Astrocyte (in vitro differentiated cells and primary cell): ENCODE data around the gene PACRG. TPM values are rescaled to one million over a fixed set of nuclear protein-coding genes. Genes with fewer than 3 reads are reported as not detected.

Experiments used
- DNase-seq: peaks from one replicate; pipeline ENCODE4 v3.0.0-alpha.2; 2010; ENCODE audit warnings: low read depth
- FAIRE-seq: peaks from 2 replicates; lab custom pipeline; 2011; peaks lifted over from hg19 to GRCh38; lab: Jason Lieb, UNC
- H2AFZ ChIP-seq: 2 replicates; pipeline ENCODE4 v1.6.0; 2012; ENCODE audit warnings: low read depth, low read length, inconsistent platforms
- H3K27ac ChIP-seq: 2 replicates; pipeline ENCODE4 v1.5.1; 2011; ENCODE audit warnings: low read depth, low read length, inconsistent platforms
- H3K27me3 ChIP-seq: 2 replicates; pipeline ENCODE4 v1.6.0; 2011; ENCODE audit warnings: low read length, inconsistent platforms; ENCODE audit not compliant: insufficient read depth
- H3K36me3 ChIP-seq: 2 replicates; pipeline ENCODE4 v1.5.1; 2011; ENCODE audit warnings: low read length, inconsistent platforms; ENCODE audit not compliant: insufficient read depth
- H3K4me1 ChIP-seq: 2 replicates; pipeline ENCODE4 v1.5.1; 2011; ENCODE audit warnings: low read length, inconsistent platforms; ENCODE audit not compliant: insufficient read depth
- H3K4me2 ChIP-seq: 2 replicates; pipeline ENCODE4 v1.6.0; 2012; ENCODE audit warnings: low read length, inconsistent platforms
- H3K4me3 ChIP-seq: 2 replicates; pipeline ENCODE4 v1.5.1; 2011; ENCODE audit warnings: low read depth, mild to moderate bottlenecking, low read length, inconsistent platforms; ENCODE audit not compliant: insufficient read depth
- H3K79me2 ChIP-seq: 2 replicates; pipeline ENCODE4 v1.6.0; 2012; ENCODE audit warnings: mild to moderate bottlenecking, low read length, inconsistent platforms; ENCODE audit not compliant: insufficient read depth
- H3K9ac ChIP-seq: 2 replicates; pipeline ENCODE4 v1.6.0; 2012; ENCODE audit warnings: mild to moderate bottlenecking, low read length, inconsistent platforms
- H3K9me3 ChIP-seq: 2 replicates; pipeline ENCODE4 v1.5.1; 2012; ENCODE audit warnings: low read depth, mild to moderate bottlenecking, low read length, inconsistent platforms; ENCODE audit not compliant: insufficient read depth
- H4K20me1 ChIP-seq: 2 replicates; pipeline ENCODE4 v1.6.0; 2012; ENCODE audit warnings: low read length, inconsistent platforms; ENCODE audit not compliant: insufficient read depth
- H3K27ac Mint-ChIP-seq: one replicate; pipeline ENCODE4 v1.8.0; 2021; ENCODE audit warnings: mild to moderate bottlenecking, mixed read lengths; ENCODE audit not compliant: unreplicated experiment
- H3K27me3 Mint-ChIP-seq: one replicate; pipeline ENCODE4 v1.8.0; 2021; ENCODE audit warnings: low read depth, mixed read lengths; ENCODE audit not compliant: unreplicated experiment
- H3K36me3 Mint-ChIP-seq: one replicate; pipeline ENCODE4 v1.8.0; 2021; ENCODE audit warnings: low read depth, mixed read lengths; ENCODE audit not compliant: unreplicated experiment
- H3K4me1 Mint-ChIP-seq: one replicate; pipeline ENCODE4 v1.8.0; 2021; ENCODE audit warnings: low read depth, mixed read lengths; ENCODE audit not compliant: unreplicated experiment
- H3K4me3 Mint-ChIP-seq: one replicate; pipeline ENCODE4 v1.8.0; 2021; ENCODE audit warnings: mild to moderate bottlenecking, moderate library complexity, mixed read lengths; ENCODE audit not compliant: unreplicated experiment
- H3K9me3 Mint-ChIP-seq: one replicate; pipeline ENCODE4 v1.8.0; 2021; ENCODE audit warnings: mild to moderate bottlenecking, mixed read lengths; ENCODE audit not compliant: unreplicated experiment
- EZH2 ChIP-seq: IDR thresholded peaks from 2 replicates; pipeline ENCODE4 v1.6.1; 2012; ENCODE audit warnings: mild to moderate bottlenecking, low read length, inconsistent platforms; ENCODE audit not compliant: insufficient read depth
- total RNA-seq: library from RNA; stranded (reverse); gene quantifications from 2 replicates; pipeline ENCODE4 v1.2.1, GENCODE V29; 2021
- TF ChIP-seq, protein P1 (sequence below): IDR thresholded peaks from 2 replicates; pipeline ENCODE4 v1.5.1; 2011; ENCODE audit warnings: low read depth, mild to moderate bottlenecking, inconsistent platforms, low read length, moderate library complexity; ENCODE audit not compliant: insufficient read depth

PACRG gene
- total RNA-seq, 1 donor from 2014 or later, result not detected

DNA sequence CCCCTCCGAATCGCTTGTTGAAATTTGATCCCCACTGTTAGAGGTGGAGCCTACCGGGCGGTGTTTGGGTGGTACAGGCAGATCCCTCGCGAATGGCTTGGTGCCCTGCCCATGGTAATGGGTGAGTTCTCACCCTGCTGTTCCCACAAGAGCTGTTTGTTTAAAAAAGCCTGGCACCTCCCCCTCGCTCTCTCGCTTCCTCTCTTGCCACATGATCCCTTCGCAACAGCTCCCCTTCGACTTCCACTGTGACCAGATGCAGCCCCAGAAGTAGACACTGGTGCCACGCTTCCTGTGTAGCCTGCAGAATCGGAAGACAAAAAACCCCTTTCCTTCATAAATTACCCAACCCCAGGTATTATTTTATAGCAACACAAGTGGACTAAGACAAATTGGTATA is 394.6 kb downstream of the PACRG start:
- H3K9me3 Mint-ChIP-seq, result peaks cover 3% of the 10 kb centered on the region
- FAIRE-seq (no peak), DNase-seq (no peak)
- Histone ChIP-seq H3K4me3 (no peak overlapping the region), H3K27ac (no peak overlapping the region), H3K4me2 (no peak overlapping the region), H3K9me3 (no peaks in the 10 kb centered on the region), H3K79me2 (no peaks in the 10 kb centered on the region), H3K9ac (no peak overlapping the region), H2AFZ (no peak overlapping the region), H3K4me1 (no peaks in the 10 kb centered on the region), H3K36me3 (no peaks in the 10 kb centered on the region), H3K27me3 (no peaks in the 10 kb centered on the region), H4K20me1 (no peaks in the 10 kb centered on the region)
- no peak overlapping the region for H3K4me3 Mint-ChIP-seq
- H3K36me3 Mint-ChIP-seq, result no peaks in the 10 kb centered on the region
- no peaks in the 10 kb centered on the region for H3K27me3 Mint-ChIP-seq
- no peak overlapping the region for H3K27ac Mint-ChIP-seq
- TF ChIP-seq, protein P1, sequence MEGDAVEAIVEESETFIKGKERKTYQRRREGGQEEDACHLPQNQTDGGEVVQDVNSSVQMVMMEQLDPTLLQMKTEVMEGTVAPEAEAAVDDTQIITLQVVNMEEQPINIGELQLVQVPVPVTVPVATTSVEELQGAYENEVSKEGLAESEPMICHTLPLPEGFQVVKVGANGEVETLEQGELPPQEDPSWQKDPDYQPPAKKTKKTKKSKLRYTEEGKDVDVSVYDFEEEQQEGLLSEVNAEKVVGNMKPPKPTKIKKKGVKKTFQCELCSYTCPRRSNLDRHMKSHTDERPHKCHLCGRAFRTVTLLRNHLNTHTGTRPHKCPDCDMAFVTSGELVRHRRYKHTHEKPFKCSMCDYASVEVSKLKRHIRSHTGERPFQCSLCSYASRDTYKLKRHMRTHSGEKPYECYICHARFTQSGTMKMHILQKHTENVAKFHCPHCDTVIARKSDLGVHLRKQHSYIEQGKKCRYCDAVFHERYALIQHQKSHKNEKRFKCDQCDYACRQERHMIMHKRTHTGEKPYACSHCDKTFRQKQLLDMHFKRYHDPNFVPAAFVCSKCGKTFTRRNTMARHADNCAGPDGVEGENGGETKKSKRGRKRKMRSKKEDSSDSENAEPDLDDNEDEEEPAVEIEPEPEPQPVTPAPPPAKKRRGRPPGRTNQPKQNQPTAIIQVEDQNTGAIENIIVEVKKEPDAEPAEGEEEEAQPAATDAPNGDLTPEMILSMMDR, result no peak
- no peak for TF ChIP-seq EZH2
- H3K4me1 Mint-ChIP-seq, result no peaks in the 10 kb centered on the region

- Histone ChIP-seq H2AFZ (no peak overlapping the region), H4K20me1 (no peaks in the 10 kb centered on the region), H3K27me3 (no peaks in the 10 kb centered on the region), H3K4me2 (no peak overlapping the region), H3K36me3 (no peaks in the 10 kb centered on the region), H3K9me3 (no peaks in the 10 kb centered on the region), H3K4me1 (no peaks in the 10 kb centered on the region), H3K79me2 (no peaks in the 10 kb centered on the region), H3K9ac (no peak overlapping the region), H3K4me3 (no peak overlapping the region), H3K27ac (no peak overlapping the region)
- DNase-seq (no peak), FAIRE-seq (no peak)
- Mint-ChIP-seq H3K27me3 (no peaks in the 10 kb centered on the region), H3K27ac (no peak overlapping the region), H3K4me1 (no peaks in the 10 kb centered on the region), H3K9me3 (peaks cover 3% of the 10 kb centered on the region), H3K36me3 (no peaks in the 10 kb centered on the region), H3K4me3 (no peak overlapping the region)
- no peak for TF ChIP-seq EZH2
- TF ChIP-seq, protein P1, result no peak
These were observed 395.3 kb downstream of the PACRG start for GRCh38 chr6:163123098-163123497.

DNA sequence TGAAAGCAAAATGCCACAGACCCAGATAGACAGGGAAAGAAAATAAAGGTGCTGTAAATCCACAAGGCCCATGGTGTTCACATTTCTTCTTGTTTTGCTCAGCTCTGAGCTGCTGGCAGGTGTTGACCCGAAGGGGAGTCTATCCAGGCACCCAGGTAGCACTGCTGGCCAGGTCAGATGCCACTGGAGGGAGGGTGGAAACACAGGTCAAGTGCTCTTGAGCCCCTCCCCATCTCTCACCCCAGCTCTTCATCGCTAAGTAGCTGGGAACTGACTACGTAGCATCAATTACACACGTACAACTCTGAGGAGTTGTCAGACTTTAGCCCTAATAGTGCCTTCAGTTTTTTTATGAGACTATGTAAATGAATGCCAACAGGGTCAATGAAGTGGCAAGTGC is 399.0 kb downstream of the PACRG start:
- H3K27me3 ChIP-seq, result no peaks in the 10 kb centered on the region
- H4K20me1 ChIP-seq, result no peaks in the 10 kb centered on the region
- no peaks in the 10 kb centered on the region for H3K27me3 Mint-ChIP-seq
- no peaks in the 10 kb centered on the region for H3K79me2 ChIP-seq
- TF ChIP-seq, protein P1, result no peak
- DNase-seq, result no peak
- no peaks in the 10 kb centered on the region for H3K4me1 ChIP-seq
- H3K9me3 ChIP-seq, result no peaks in the 10 kb centered on the region
- no peaks in the 10 kb centered on the region for H3K36me3 Mint-ChIP-seq
- H3K27ac Mint-ChIP-seq, result no peak overlapping the region
- H3K4me3 ChIP-seq, result no peak overlapping the region
- H3K9ac ChIP-seq, result no peak overlapping the region
- no peak overlapping the region for H2AFZ ChIP-seq
- H3K4me1 Mint-ChIP-seq, result no peaks in the 10 kb centered on the region
- no peak overlapping the region for H3K27ac ChIP-seq
- no peaks in the 10 kb centered on the region for H3K36me3 ChIP-seq
- H3K9me3 Mint-ChIP-seq, result peaks cover 3% of the 10 kb centered on the region
- no peak overlapping the region for H3K4me3 Mint-ChIP-seq
- no peak overlapping the region for H3K4me2 ChIP-seq
- no peak for FAIRE-seq
